GM13977 (cell line): ENCODE results near the gene TMEM30A.

Source experiments
- DNase-seq: peaks from one replicate; pipeline ENCODE4 v3.0.0; 2012; ENCODE audit warnings: low spot score
- in situ Hi-C: fragments of 300-500 bp; cut with MboI; formaldehyde crosslinking; loops from one replicate; pipeline ENCODE4 v1.12.0; 2022; ENCODE audit warnings: low sequenced_read_pairs, low pct_unique_long_range_greater_than_20kb, mixed read lengths, inconsistent platforms; ENCODE audit not compliant: unreplicated experiment
- TF ChIP-seq, protein P1 (sequence below): IDR thresholded peaks from 2 replicates; pipeline ENCODE4 v1.5.1; 2012; ENCODE audit warnings: mild to moderate bottlenecking, control low read depth; ENCODE audit not compliant: insufficient read depth; ENCODE audit errors: extremely low read depth, missing control alignments

Gene TMEM30A

DNA sequence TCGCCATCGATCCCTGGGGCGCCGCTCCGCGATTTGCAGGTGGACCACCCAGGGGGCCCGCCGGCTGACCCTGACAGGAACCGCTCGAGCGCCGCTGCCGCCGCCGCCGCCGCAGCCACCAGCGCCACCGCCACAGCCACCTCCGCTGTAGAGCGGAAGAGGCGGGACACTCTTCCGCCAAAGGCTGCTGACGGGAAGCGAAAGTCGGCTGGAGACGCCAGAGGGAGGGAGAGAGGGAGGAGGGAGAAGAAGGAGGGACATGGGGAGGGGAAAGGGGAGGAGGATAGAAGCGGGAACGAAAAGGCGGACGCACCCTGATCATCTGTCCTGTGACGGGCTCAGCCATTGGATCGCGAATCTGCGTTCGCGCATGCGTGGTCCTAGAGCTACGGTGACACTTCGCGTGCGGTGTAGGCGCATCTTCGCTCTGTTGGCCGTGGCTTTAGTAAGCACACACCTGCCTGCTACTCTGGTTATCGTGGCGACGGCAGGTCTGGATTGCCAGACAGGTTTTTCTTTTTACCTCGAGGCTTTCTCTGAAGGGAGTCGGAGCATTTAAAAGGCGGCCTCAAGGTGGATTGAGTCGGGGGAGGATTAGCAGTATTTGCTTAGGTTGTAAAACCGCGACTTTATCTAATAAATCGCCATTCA is at the start of gene TMEM30A:
Gene TMEM30A (minus strand): TSS at position 161 of the 651 bp plus-strand sequence. CDS start 154 bp downstream, at position 7.
- in situ Hi-C loops = loop anchor here (25.0 kb wide), 1 partner anchor 253 kb away; no protein-coding TSS in a partner anchor
- DNase-seq = peak; percentile 95

DNA sequence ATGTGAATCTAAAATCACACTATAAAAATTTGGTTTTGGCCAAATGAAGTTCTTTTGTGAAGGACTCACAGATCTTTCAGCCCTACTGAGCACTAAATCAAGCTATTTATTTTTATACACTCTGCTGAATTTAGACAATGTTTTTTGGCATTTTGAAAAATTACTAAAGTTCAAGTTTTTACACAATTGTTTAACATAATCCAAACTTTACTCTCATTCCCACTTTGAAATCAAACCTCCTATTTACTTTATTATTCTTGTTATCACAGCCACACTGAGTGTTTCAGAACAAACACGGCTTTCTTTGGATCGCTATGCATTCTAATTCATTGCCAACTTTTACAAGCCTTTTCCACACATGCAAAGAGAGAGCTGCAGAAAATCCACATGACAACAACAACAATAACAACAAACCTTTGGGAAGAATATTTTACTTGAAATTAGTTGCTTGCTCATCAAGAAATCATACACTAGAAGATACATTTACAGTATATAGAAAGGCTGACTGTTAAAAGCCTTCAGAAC is 49.1 kb upstream of the TMEM30A start:
- TF ChIP-seq, protein P1, sequence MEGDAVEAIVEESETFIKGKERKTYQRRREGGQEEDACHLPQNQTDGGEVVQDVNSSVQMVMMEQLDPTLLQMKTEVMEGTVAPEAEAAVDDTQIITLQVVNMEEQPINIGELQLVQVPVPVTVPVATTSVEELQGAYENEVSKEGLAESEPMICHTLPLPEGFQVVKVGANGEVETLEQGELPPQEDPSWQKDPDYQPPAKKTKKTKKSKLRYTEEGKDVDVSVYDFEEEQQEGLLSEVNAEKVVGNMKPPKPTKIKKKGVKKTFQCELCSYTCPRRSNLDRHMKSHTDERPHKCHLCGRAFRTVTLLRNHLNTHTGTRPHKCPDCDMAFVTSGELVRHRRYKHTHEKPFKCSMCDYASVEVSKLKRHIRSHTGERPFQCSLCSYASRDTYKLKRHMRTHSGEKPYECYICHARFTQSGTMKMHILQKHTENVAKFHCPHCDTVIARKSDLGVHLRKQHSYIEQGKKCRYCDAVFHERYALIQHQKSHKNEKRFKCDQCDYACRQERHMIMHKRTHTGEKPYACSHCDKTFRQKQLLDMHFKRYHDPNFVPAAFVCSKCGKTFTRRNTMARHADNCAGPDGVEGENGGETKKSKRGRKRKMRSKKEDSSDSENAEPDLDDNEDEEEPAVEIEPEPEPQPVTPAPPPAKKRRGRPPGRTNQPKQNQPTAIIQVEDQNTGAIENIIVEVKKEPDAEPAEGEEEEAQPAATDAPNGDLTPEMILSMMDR = no peak
- in situ Hi-C loops = no loop called here
- DNase-seq = no peak

More for the DNA sequence above, at the start of gene TMEM30A:
- TF ChIP-seq, protein P1 = no peak

DNA sequence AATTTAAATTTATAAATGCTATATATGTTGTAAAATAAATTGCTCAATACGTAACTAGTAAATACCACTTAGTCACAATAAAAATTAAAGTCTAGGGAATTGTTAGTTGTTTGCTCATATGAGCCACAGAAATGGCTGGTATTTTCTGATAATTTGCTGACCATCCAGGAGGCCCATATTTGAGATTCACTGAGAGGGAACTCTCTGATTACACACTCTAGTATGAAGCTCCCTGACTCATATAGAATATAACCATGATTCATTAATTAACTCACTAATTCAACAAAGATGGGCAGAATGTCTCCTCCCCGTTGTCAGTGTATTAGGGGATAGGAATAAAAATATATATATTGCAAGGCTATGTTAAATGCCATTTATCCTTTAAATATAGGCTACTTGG is 46.6 kb upstream of the TMEM30A start:
- DNase-seq = no peak
- in situ Hi-C loops = no loop called here
- TF ChIP-seq, protein P1 = no peak

DNA sequence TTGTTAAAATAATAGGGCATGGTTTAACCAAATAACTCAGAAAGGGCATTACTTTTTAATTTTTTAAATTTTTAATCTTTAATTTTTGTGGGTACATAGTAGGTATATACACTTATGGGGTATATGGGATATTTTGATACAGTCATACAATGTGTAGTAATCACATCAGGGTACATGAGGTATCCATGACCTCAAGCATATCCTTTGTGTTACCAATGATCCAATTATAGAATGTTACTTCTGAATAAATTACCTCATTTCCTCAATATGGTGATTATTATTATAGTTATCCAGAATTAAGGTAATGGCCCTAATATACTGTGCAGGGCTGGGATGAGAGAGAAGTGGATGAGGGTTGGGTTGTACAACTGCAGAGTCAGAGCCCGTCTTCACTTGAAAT is 45.1 kb upstream of the TMEM30A start:
- in situ Hi-C loops = no loop called here
- TF ChIP-seq, protein P1 = no peak
- DNase-seq = no peak

DNA sequence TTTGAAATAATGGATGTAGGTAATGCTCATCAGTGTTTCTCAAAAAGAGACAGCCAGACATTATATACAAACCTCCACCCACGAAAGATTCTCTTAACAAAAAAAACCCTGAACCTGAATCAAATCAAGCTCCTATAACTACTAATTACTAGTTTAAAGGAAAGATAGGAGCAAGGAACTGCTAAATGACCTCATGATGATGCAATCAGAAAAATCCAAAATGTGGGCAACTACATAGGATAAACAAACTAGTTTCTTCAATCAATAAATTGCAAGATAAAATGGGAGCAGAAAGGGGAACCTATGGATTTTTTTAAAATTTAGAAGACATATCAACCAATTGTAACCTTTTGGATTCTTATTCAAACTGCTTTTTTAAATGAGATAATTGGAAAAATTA is 43.2 kb upstream of the TMEM30A start:
- in situ Hi-C loops = no loop called here
- TF ChIP-seq, protein P1 = no peak
- no peak for DNase-seq

DNA sequence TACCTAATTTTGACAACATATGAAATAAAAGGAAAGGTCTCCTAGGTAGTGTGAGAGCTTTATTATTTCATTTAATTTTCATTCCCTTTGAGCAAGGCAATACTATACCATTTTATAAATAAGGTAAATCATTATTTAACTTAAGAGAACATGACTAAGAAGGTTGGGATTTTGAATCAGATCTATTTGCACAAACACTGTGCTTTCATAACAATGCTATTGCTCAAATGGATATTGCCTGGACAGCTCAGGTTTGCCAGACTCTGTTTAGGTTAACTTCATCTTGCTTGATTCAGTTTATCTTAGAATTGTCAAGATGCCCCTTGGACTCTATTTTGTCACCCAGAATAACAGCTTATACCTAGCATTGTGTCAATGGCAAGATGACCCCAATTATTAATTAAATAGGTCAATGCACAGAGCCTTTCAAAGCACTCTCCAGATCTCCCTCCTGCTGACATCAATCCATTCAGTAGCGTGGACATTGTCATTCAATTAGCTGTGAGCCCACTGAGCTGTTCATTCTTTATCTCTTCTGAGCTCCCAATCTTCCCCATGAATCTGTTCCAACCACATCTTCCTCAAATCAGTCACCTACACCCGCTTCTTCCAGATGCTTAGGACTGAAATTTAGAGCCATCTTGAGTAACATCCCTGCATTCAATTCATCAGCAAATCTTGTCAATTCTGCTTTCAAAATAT is 42.1 kb upstream of the TMEM30A start:
- no peak for DNase-seq
- TF ChIP-seq, protein P1 = no peak
- in situ Hi-C loops = no loop called here
